NCI-H1436 treated with DMSO at 0.1 percent for 48 hours (cell line): ENCODE data around the gene SNX12.
"Not testable (repeated sequence)": the region's sequence is repeated elsewhere in the genome, so short reads cannot be mapped to it uniquely, and the experiment has no call there.

ENCODE experiments used
- DNase-seq: peaks from one replicate; lab custom pipeline; 2025; lab: John Stamatoyannopoulos, UW

SNX12 gene

GRCh38 chrX:71091263-71091662 is 23.1 kb upstream of the SNX12 start:
- DNase-seq, result no peak

- DNase-seq, result no peak
These were observed 17.8 kb upstream of the SNX12 start for GRCh38 chrX:71085900-71086299.

- no peak for DNase-seq
These were observed 14.7 kb upstream of the SNX12 start for GRCh38 chrX:71082822-71083221.

- DNase-seq, result no peak
These were observed 14.1 kb upstream of the SNX12 start for GRCh38 chrX:71082124-71082647.

- no peak for DNase-seq
These were observed 13.4 kb upstream of the SNX12 start for GRCh38 chrX:71081330-71082123.

GRCh38 chrX:71070531-71070930 is 2.4 kb upstream of the SNX12 start:
- DNase-seq, result no peak

GRCh38 chrX:71067712-71068043 is 456 bp downstream of the SNX12 start:
- no peak for DNase-seq

- no peak for DNase-seq
These were observed 1.0 kb downstream of the SNX12 start for GRCh38 chrX:71067089-71067488.

GRCh38 chrX:71060127-71060526 is 8.0 kb downstream of the SNX12 start:
- DNase-seq, result no peak

GRCh38 chrX:71057848-71058530 is 10.1 kb downstream of the SNX12 start:
- DNase-seq, result no peak

GRCh38 chrX:71056867-71057266 is 11.3 kb downstream of the SNX12 start:
- DNase-seq, result no peak

GRCh38 chrX:71053217-71053621 is 14.9 kb downstream of the SNX12 start:
- DNase-seq, result no peak

GRCh38 chrX:71052721-71053120 is 15.4 kb downstream of the SNX12 start:
- no peak for DNase-seq

- not testable (repeated sequence) for DNase-seq
These were observed 20.2 kb downstream of the SNX12 start for GRCh38 chrX:71047891-71048290.

- no peak for DNase-seq
These were observed 50.7 kb downstream of the SNX12 start for GRCh38 chrX:71017396-71017939.
